Trophoblast cell (in vitro differentiated cells and primary cell): ENCODE measurements around the gene TALDO1.
A peak's percentile ranks its signal among the peaks of the same experiment; 100 is the strongest.

Source experiments
- DNase-seq, 2 donors: peaks; one replicate each; pipeline ENCODE4 v3.0.0-alpha.2; 2016
- H2AFZ ChIP-seq: 2 replicates; pipeline ENCODE4 v1.6.1; 2013; ENCODE audit warnings: low read length, moderate library complexity, mild to moderate bottlenecking; ENCODE audit not compliant: insufficient read depth, poor library complexity
- H2AK5ac ChIP-seq: 2 replicates; pipeline ENCODE4 v1.6.1; 2013; ENCODE audit warnings: mild to moderate bottlenecking, low read length
- H2BK120ac ChIP-seq: 2 replicates; pipeline ENCODE4 v1.6.1; 2013; ENCODE audit warnings: low read length, mild to moderate bottlenecking, moderate library complexity; ENCODE audit not compliant: insufficient read depth, poor library complexity
- H2BK12ac ChIP-seq: 2 replicates; pipeline ENCODE4 v1.6.1; 2013; ENCODE audit warnings: mild to moderate bottlenecking, low read length, moderate library complexity
- H2BK5ac ChIP-seq: 2 replicates; pipeline ENCODE4 v1.6.1; 2013; ENCODE audit warnings: low read length, low read depth, moderate library complexity, mild to moderate bottlenecking; ENCODE audit not compliant: poor library complexity
- H3K14ac ChIP-seq: 2 replicates; pipeline ENCODE4 v1.6.1; 2013; ENCODE audit warnings: mild to moderate bottlenecking, low read length
- H3K18ac ChIP-seq: 2 replicates; pipeline ENCODE4 v1.6.1; 2013; ENCODE audit warnings: mild to moderate bottlenecking, low read length
- H3K23ac ChIP-seq: 2 replicates; pipeline ENCODE4 v1.6.1; 2013; ENCODE audit warnings: low read length
- H3K27ac ChIP-seq: 2 replicates; pipeline ENCODE4 v1.5.1; 2013; ENCODE audit warnings: low read depth, mild to moderate bottlenecking, inconsistent platforms, low read length, moderate library complexity
- H3K27me3 ChIP-seq: 2 replicates; pipeline ENCODE4 v1.6.1; 2013; ENCODE audit warnings: inconsistent platforms, mild to moderate bottlenecking, low read length, moderate library complexity; ENCODE audit not compliant: insufficient read depth
- H3K36me3 ChIP-seq, 2 experiments: 1 replicate in 1 of 2; 2 replicates in 1 of 2; pipeline ENCODE4 v1.6.1; 2013; ENCODE audit warnings: low read length in 2 of 2, mild to moderate bottlenecking in 2 of 2, moderate library complexity in 1 of 2; ENCODE audit not compliant: insufficient read depth in 2 of 2, control insufficient read depth in 1 of 2
- H3K4ac ChIP-seq: 2 replicates; pipeline ENCODE4 v1.6.1; 2013; ENCODE audit warnings: low read depth, mild to moderate bottlenecking, low read length, moderate library complexity
- H3K4me1 ChIP-seq, 2 experiments: 1 replicate in 1 of 2; 2 replicates in 1 of 2; pipeline ENCODE4 v1.6.1; 2013; ENCODE audit warnings: low read length in 2 of 2, mild to moderate bottlenecking in 2 of 2, moderate library complexity in 1 of 2; ENCODE audit not compliant: insufficient read depth in 2 of 2, control insufficient read depth in 1 of 2
- H3K4me2 ChIP-seq: 2 replicates; pipeline ENCODE4 v1.6.1; 2013; ENCODE audit warnings: inconsistent platforms, mild to moderate bottlenecking, low read length, moderate library complexity
- H3K4me3 ChIP-seq: 2 replicates; pipeline ENCODE4 v1.5.1; 2013; ENCODE audit warnings: mild to moderate bottlenecking, low read depth, low read length, inconsistent platforms
- H3K79me1 ChIP-seq: one replicate; pipeline ENCODE4 v1.6.1; 2013; ENCODE audit warnings: low read length
- H3K79me2 ChIP-seq: 2 replicates; pipeline ENCODE4 v1.6.1; 2013; ENCODE audit warnings: low read length, mild to moderate bottlenecking; ENCODE audit not compliant: control insufficient read depth, insufficient read depth, poor library complexity
- H3K9ac ChIP-seq: 2 replicates; pipeline ENCODE4 v1.6.1; 2013; ENCODE audit warnings: mild to moderate bottlenecking, low read length
- H3K9me3 ChIP-seq: 2 replicates; pipeline ENCODE4 v1.6.1; 2013; ENCODE audit warnings: low read depth, mild to moderate bottlenecking, control low read depth, inconsistent platforms, low read length; ENCODE audit not compliant: insufficient read depth
- H4K12ac ChIP-seq: 2 replicates; pipeline ENCODE4 v1.6.1; 2013; ENCODE audit warnings: low read depth, mild to moderate bottlenecking, low read length, moderate library complexity
- H4K8ac ChIP-seq: 2 replicates; pipeline ENCODE4 v1.6.1; 2013; ENCODE audit warnings: low read depth, mild to moderate bottlenecking, low read length, moderate library complexity
- H4K91ac ChIP-seq: one replicate; pipeline ENCODE4 v1.6.1; 2013; ENCODE audit warnings: low read depth, mild to moderate bottlenecking, low read length, moderate library complexity
- WGBS: extraction: QIAGEN DNeasy Blood & Tissue Kit; methylation state at CpG from one replicate; pipeline ENCODE4 v1.1.7; 2013; ENCODE audit warnings: missing lambda C conversion rate; ENCODE audit not compliant: insufficient read length, insufficient coverage; ENCODE audit errors: extremely low coverage; 5-methylcytosine and 5-hydroxymethylcytosine counted together

Gene TALDO1

DNA sequence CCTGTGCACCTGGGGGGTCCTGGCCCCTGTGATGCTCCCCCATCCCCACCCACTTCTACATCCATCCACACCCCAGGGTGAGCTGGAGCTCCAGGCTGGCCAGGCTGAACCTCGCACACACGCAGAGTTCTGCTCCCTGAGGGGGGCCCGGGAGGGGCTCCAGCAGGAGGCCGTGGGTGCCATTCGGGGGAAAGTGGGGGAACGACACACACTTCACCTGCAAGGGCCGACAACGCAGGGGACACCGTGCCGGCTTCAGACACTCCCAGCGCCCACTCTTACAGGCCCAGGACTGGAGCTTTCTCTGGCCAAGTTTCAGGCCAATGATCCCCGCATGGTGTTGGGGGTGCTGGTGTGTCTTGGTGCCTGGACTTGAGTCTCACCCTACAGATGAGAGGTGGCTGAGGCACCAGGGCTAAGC lies 20.0 kb upstream of the TALDO1 start:
- no peak overlapping the region for H3K4me2 ChIP-seq
- H3K79me2 ChIP-seq = no peaks in the 10 kb centered on the region
- no peak overlapping the region for H4K8ac ChIP-seq
- H4K12ac ChIP-seq = no peak overlapping the region
- no peak overlapping the region for H3K18ac ChIP-seq
- H3K79me1 ChIP-seq = no peaks in the 10 kb centered on the region
- H3K14ac ChIP-seq = no peak overlapping the region
- H3K9me3 ChIP-seq = no peaks in the 10 kb centered on the region
- no peak overlapping the region for H2BK5ac ChIP-seq
- H2BK120ac ChIP-seq = no peak overlapping the region
- H3K27me3 ChIP-seq = no peaks in the 10 kb centered on the region
- no peak overlapping the region for H2BK12ac ChIP-seq
- no peak overlapping the region for H3K9ac ChIP-seq
- H3K4ac ChIP-seq = no peak overlapping the region
- no peak overlapping the region for H3K4me3 ChIP-seq
- H3K36me3 ChIP-seq = peaks cover 35 to 36% of the 10 kb centered on the region in 2 experiments
- no peak overlapping the region for H4K91ac ChIP-seq
- WGBS = no CpG with 5 or more reads among the region's 12 CpGs
- no peak overlapping the region for H3K23ac ChIP-seq
- no peak overlapping the region for H2AFZ ChIP-seq
- peaks cover 2 to 8% of the 10 kb centered on the region in 2 experiments for H3K4me1 ChIP-seq
- H3K27ac ChIP-seq = no peak overlapping the region
- H2AK5ac ChIP-seq = no peak overlapping the region
- no peak for DNase-seq

GRCh38 chr11:727859-728748 lies 19.2 kb upstream of the TALDO1 start:
- no peak overlapping the region for H2BK120ac ChIP-seq
- H3K14ac ChIP-seq = no peak overlapping the region
- no peak overlapping the region for H3K18ac ChIP-seq
- H3K79me1 ChIP-seq = no peaks in the 10 kb centered on the region
- no peak overlapping the region for H4K8ac ChIP-seq
- no peaks in the 10 kb centered on the region for H3K9me3 ChIP-seq
- H3K36me3 ChIP-seq = peaks cover 29 to 30% of the 10 kb centered on the region in 2 experiments
- no peak overlapping the region for H2AK5ac ChIP-seq
- H2BK12ac ChIP-seq = no peak overlapping the region
- peak overlapping the region; percentile 8 for H4K12ac ChIP-seq
- no peak overlapping the region for H3K23ac ChIP-seq
- peak; percentile 93 to 94 for DNase-seq
- no peak overlapping the region for H3K4me2 ChIP-seq
- no peak overlapping the region for H3K9ac ChIP-seq
- no peak overlapping the region for H3K4me3 ChIP-seq
- H3K27ac ChIP-seq = no peak overlapping the region
- no peak overlapping the region for H3K4ac ChIP-seq
- no peak overlapping the region for H4K91ac ChIP-seq
- H3K4me1 ChIP-seq = peaks cover 2 to 8% of the 10 kb centered on the region in 2 experiments
- H3K27me3 ChIP-seq = no peaks in the 10 kb centered on the region
- H2BK5ac ChIP-seq = no peak overlapping the region
- H3K79me2 ChIP-seq = no peaks in the 10 kb centered on the region
- H2AFZ ChIP-seq = no peak overlapping the region
- WGBS = no CpG with 5 or more reads among the region's 31 CpGs

DNA sequence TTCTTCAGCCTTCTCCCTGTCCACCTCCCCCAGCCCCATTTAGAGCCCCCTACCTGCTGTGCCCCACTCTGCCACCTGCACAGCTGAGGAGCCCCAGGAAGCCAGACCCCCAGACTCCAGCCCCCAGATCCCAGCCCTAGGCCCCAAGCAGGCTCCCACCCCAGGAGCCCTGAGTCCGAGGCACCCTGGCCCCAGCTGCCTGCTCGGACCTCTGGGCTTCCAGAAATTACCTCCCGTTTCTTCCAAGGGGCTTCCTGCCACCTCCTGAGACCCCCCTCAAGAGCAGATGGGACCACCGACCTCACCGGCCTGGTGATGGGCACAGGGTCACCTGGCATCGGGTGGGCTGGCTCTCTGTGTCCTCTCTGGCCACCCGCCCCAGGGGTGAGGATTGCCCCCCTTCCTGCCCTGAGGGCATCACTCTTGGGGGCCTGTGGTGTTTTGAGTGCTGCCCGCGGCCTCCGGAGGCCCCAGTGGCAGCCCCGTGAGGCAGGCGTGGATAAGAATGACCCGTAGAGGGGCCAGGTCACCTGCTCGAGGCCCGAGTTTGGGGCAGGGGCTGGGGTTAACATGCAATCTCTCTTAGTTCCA lies 18.3 kb upstream of the TALDO1 start:
- no peak overlapping the region for H3K4me3 ChIP-seq
- H2BK120ac ChIP-seq = no peak overlapping the region
- no peaks in the 10 kb centered on the region for H3K79me2 ChIP-seq
- H2BK12ac ChIP-seq = no peak overlapping the region
- H3K79me1 ChIP-seq = no peaks in the 10 kb centered on the region
- H2AFZ ChIP-seq = no peak overlapping the region
- H3K27ac ChIP-seq = no peak overlapping the region
- no peak overlapping the region for H3K14ac ChIP-seq
- H3K23ac ChIP-seq = no peak overlapping the region
- H3K4ac ChIP-seq = no peak overlapping the region
- H3K9ac ChIP-seq = no peak overlapping the region
- H3K9me3 ChIP-seq = no peaks in the 10 kb centered on the region
- no peak overlapping the region for H3K4me2 ChIP-seq
- no peak overlapping the region for H2BK5ac ChIP-seq
- WGBS = no CpG with 5 or more reads among the region's 15 CpGs
- H2AK5ac ChIP-seq = no peak overlapping the region
- H3K36me3 ChIP-seq = peaks cover 22 to 24% of the 10 kb centered on the region in 2 experiments
- no peak overlapping the region for H4K12ac ChIP-seq
- no peak overlapping the region for H4K91ac ChIP-seq
- H3K18ac ChIP-seq = no peak overlapping the region
- no peaks in the 10 kb centered on the region for H3K27me3 ChIP-seq
- DNase-seq = no peak
- H3K4me1 ChIP-seq = peaks cover 2 to 8% of the 10 kb centered on the region in 2 experiments
- no peak overlapping the region for H4K8ac ChIP-seq

DNA sequence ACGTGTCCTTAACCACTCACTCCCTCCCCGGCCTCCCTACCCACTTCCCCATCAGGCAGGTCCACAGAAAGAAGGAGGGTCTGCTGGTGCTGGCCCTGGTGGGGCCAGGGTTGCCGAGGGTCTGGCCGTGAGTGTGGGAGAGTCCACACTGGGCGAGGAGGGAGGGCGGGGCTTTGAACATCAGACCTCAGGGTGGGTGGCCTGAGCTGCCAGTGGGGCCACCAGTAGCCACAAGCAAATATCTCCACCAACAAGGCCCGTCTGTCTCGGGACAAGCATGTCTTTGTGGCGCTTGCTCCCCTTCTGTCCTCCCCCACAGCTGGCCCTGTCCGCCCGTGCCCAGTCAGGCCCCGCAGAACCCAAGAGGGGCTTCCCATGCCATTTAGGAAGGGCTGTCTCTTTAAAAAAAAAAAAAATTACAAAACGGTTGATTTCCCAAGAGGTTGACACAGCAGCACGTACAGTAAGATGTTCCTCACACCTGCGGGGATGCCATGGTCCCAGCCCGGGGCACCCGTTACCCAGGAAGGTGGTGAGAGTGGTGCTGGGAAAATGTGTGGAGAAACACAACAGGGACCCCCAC lies 17.7 kb upstream of the TALDO1 start:
- Histone ChIP-seq H2AK5ac (no peak overlapping the region), H4K91ac (no peak overlapping the region), H3K18ac (no peak overlapping the region), H2BK120ac (no peak overlapping the region), H3K27ac (no peak overlapping the region), H3K14ac (no peak overlapping the region), H3K79me2 (no peaks in the 10 kb centered on the region), H3K4me1 (peaks cover 2 to 8% of the 10 kb centered on the region in 2 experiments), H2BK12ac (no peak overlapping the region), H2AFZ (no peak overlapping the region), H2BK5ac (no peak overlapping the region), H4K8ac (no peak overlapping the region), H3K9ac (no peak overlapping the region), H3K4ac (no peak overlapping the region), H3K4me2 (no peak overlapping the region), H4K12ac (no peak overlapping the region), H3K36me3 (peaks cover 16 to 18% of the 10 kb centered on the region in 2 experiments), H3K23ac (no peak overlapping the region), H3K27me3 (no peaks in the 10 kb centered on the region), H3K9me3 (no peaks in the 10 kb centered on the region), H3K79me1 (no peaks in the 10 kb centered on the region), H3K4me3 (no peak overlapping the region)
- WGBS = no CpG with 5 or more reads among the region's 17 CpGs
- DNase-seq = peak in 1 of 2 donors; percentile 44
